ENCODE measurements around the gene SLC50A1. TPM values are rescaled to one million over a fixed set of nuclear protein-coding genes. Genes with fewer than 3 reads are reported as not detected.

The SLC50A1 gene
- polyA plus RNA-seq, 1 experiment: 31.4 TPM

- Histone ChIP-seq H3K27me3 (ENCODE audit: control insufficient read depth, insufficient read depth, low read length) (peaks cover 19% of the 10 kb centered on the region), H3K4me3 (ENCODE audit: low read depth, low read length) (no peak overlapping the region), H3K27ac (ENCODE audit: low read depth, low read length) (no peak overlapping the region), H3K9me3 (ENCODE audit: control insufficient read depth, insufficient read depth, low read length) (no peaks in the 10 kb centered on the region)
- no peak for TF ChIP-seq CTCF (IDR thresholded peaks at IDR 0.05; ENCODE audit: low read depth, low read length)
- ChIA-PET POLR2A (interaction anchor here (0.6 to 1.6 kb wide), 3 partner anchors 43 to 81 kb away, joined by 3 to 9 read pairs (median 7); partner anchors contain the start of gene KRTCAP2), CTCF (interaction anchor here (0.5 to 6.8 kb wide), 23 partner anchors 8 to 275 kb away, joined by 3 to 317 read pairs (median 7); partner anchors contain the start of genes EFNA3, KRTCAP2, SLC50A1 and TRIM46)
- DNase-seq (ENCODE audit: low read depth, low spot score): no peak
Observed at GRCh38 chr1:155092131-155092530, 43.5 kb upstream of the SLC50A1 start.

GRCh38 chr1:155092641-155093040 lies 43.0 kb upstream of the SLC50A1 start:
- H3K27ac ChIP-seq (ENCODE audit: low read depth, low read length): no peak overlapping the region
- CTCF ChIA-PET: interaction anchor here (1.8 to 6.8 kb wide), 2 partner anchors 76 to 83 kb away, joined by 13 to 317 read pairs; partner anchors contain the start of genes KRTCAP2 and TRIM46
- TF ChIP-seq CTCF (IDR thresholded peaks at IDR 0.05; ENCODE audit: low read depth, low read length): no peak
- no peak for DNase-seq (ENCODE audit: low read depth, low spot score)
- H3K9me3 ChIP-seq (ENCODE audit: control insufficient read depth, insufficient read depth, low read length): no peaks in the 10 kb centered on the region
- POLR2A ChIA-PET: no interaction called here
- peaks cover 22% of the 10 kb centered on the region for H3K27me3 ChIP-seq (ENCODE audit: control insufficient read depth, insufficient read depth, low read length)
- H3K4me3 ChIP-seq (ENCODE audit: low read depth, low read length): no peak overlapping the region

- POLR2A ChIA-PET: no interaction called here
Observed at GRCh38 chr1:155093911-155094621, 41.6 kb upstream of the SLC50A1 start.

GRCh38 chr1:155094622-155094948 lies 41.1 kb upstream of the SLC50A1 start:
- Histone ChIP-seq H3K27ac (ENCODE audit: low read depth, low read length) (peak overlapping the region; percentile 11), H3K4me3 (ENCODE audit: low read depth, low read length) (no peak overlapping the region), H3K9me3 (ENCODE audit: control insufficient read depth, insufficient read depth, low read length) (no peaks in the 10 kb centered on the region), H3K27me3 (ENCODE audit: control insufficient read depth, insufficient read depth, low read length) (peaks cover 21% of the 10 kb centered on the region)
- ChIA-PET POLR2A (no interaction called here), CTCF (interaction anchor here (1.2 to 2.4 kb wide), 3 partner anchors 9 to 78 kb away, joined by 7 to 28 read pairs (median 16); partner anchors contain the start of gene KRTCAP2)
- no peak for DNase-seq (ENCODE audit: low read depth, low spot score)
- TF ChIP-seq CTCF (IDR thresholded peaks at IDR 0.05; ENCODE audit: low read depth, low read length): no peak

More at GRCh38 chr1:155093911-155094621, 41.6 kb upstream of the SLC50A1 start:
- peak; percentile 56 for TF ChIP-seq CTCF (IDR thresholded peaks at IDR 0.05; ENCODE audit: low read depth, low read length)
- Histone ChIP-seq H3K27me3 (ENCODE audit: control insufficient read depth, insufficient read depth, low read length) (peaks cover 24% of the 10 kb centered on the region), H3K27ac (ENCODE audit: low read depth, low read length) (peak overlapping the region; percentile 11), H3K4me3 (ENCODE audit: low read depth, low read length) (no peak overlapping the region), H3K9me3 (ENCODE audit: control insufficient read depth, insufficient read depth, low read length) (no peaks in the 10 kb centered on the region)
- DNase-seq (ENCODE audit: low read depth, low spot score): no peak
- CTCF ChIA-PET: interaction anchor here (2.4 to 6.8 kb wide), 3 partner anchors 9 to 74 kb away, joined by 16 to 317 read pairs (median 28); partner anchors contain the start of genes KRTCAP2 and TRIM46

- Histone ChIP-seq H3K4me3 (ENCODE audit: low read depth, low read length) (no peak overlapping the region), H3K27ac (ENCODE audit: low read depth, low read length) (no peak overlapping the region), H3K27me3 (ENCODE audit: control insufficient read depth, insufficient read depth, low read length) (peaks cover 14% of the 10 kb centered on the region), H3K9me3 (ENCODE audit: control insufficient read depth, insufficient read depth, low read length) (no peaks in the 10 kb centered on the region)
- no peak for DNase-seq (ENCODE audit: low read depth, low spot score)
- TF ChIP-seq CTCF (IDR thresholded peaks at IDR 0.05; ENCODE audit: low read depth, low read length): no peak
- CTCF ChIA-PET: interaction anchor here (1.0 to 1.9 kb wide), 2 partner anchors 8 to 74 kb away, joined by 4 to 22 read pairs; partner anchors contain the start of gene KRTCAP2
- POLR2A ChIA-PET: no interaction called here
Observed at GRCh38 chr1:155099331-155099730, 36.3 kb upstream of the SLC50A1 start.

Measured in AG04450 (cell line).